ENCODE measurements around the gene ZC3HAV1.

- TF ChIP-seq BHLHE40 (IDR thresholded peaks at IDR 0.05; ENCODE audit: borderline replicate concordance) (no peak), FOXA1 (IDR thresholded peaks at IDR 0.05) (no peak), ELF4 (IDR thresholded peaks at IDR 0.05) (no peak), TARDBP (IDR thresholded peaks at IDR 0.05) (no peak), LEF1 (IDR thresholded peaks at IDR 0.05; ENCODE audit: borderline replicate concordance) (no peak), ZNF384 (IDR thresholded peaks at IDR 0.05) (no peak), HDGF (IDR thresholded peaks at IDR 0.05; ENCODE audit: borderline replicate concordance) (no peak), FOXK2 (IDR thresholded peaks at IDR 0.05) (no peak), FOXM1 (IDR thresholded peaks at IDR 0.05; ENCODE audit: borderline replicate concordance) (no peak), SUZ12 (IDR thresholded peaks at IDR 0.05) (no peak), L3MBTL2 (conservative IDR thresholded peaks at IDR 0.05) (no peak)
- TF ChIP-seq, protein P1, sequence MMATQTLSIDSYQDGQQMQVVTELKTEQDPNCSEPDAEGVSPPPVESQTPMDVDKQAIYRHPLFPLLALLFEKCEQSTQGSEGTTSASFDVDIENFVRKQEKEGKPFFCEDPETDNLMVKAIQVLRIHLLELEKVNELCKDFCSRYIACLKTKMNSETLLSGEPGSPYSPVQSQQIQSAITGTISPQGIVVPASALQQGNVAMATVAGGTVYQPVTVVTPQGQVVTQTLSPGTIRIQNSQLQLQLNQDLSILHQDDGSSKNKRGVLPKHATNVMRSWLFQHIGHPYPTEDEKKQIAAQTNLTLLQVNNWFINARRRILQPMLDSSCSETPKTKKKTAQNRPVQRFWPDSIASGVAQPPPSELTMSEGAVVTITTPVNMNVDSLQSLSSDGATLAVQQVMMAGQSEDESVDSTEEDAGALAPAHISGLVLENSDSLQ (IDR thresholded peaks at IDR 0.05): no peak
These were observed 63.4 kb downstream of the ZC3HAV1 start for GRCh38 chr7:139046143-139046542.

Measured in HEK293T (cell line).